HepG2 (cell line): ENCODE measurements around the gene C11orf54. TPM values are rescaled to one million over a fixed set of nuclear protein-coding genes. Genes with fewer than 3 reads are reported as not detected.

Source experiments
- AGO2 ChIP-seq: fragments of 200-400 bp; formaldehyde crosslinking; optimal IDR thresholded peaks from 2 replicates; pipeline ENCODE3; 2017; ENCODE audit warnings: mild to moderate bottlenecking, low read depth, low read length, moderate library complexity
- ATRX ChIP-seq: sonication (generic); formaldehyde crosslinking; IDR thresholded peaks from 2 replicates; pipeline ENCODE4 v1.4.0; 2020; ENCODE audit warnings: missing genetic modification reagents, borderline replicate concordance
- BHLHE40 ChIP-seq: IDR thresholded peaks from 2 replicates; pipeline ENCODE4 v1.6.1; 2011; ENCODE audit warnings: low read length, improper control_type of control experiment
- EP300 ChIP-seq, 3 experiments: sonication (generic) in 1 of 3; formaldehyde crosslinking in 1 of 3; IDR thresholded peaks; 2 replicates each; pipeline versions ENCODE4 v1.5.1 to v1.6.1; 2011 to 2020; ENCODE audit warnings: low read depth in 2 of 3, low read length in 2 of 3, borderline replicate concordance in 1 of 3, improper control_type of control experiment in 1 of 3, mild to moderate bottlenecking in 1 of 3, missing genetic modification reagents in 1 of 3, moderate library complexity in 1 of 3
- ETV6 ChIP-seq: sonication (generic); formaldehyde crosslinking; conservative IDR thresholded peaks from 2 replicates; pipeline ENCODE4 v1.4.0; 2020; ENCODE audit warnings: missing genetic modification reagents
- ISL2 ChIP-seq: sonication (generic); formaldehyde crosslinking; IDR thresholded peaks from 2 replicates; pipeline ENCODE4 v1.5.0; 2020; ENCODE audit warnings: missing genetic modification reagents
- NFE2L1 ChIP-seq: sonication (generic); formaldehyde crosslinking; IDR thresholded peaks from 2 replicates; pipeline ENCODE4 v1.4.0; 2020; ENCODE audit warnings: missing genetic modification reagents, mild to moderate bottlenecking, borderline replicate concordance
- PRMT3 ChIP-seq: sonication (generic); formaldehyde crosslinking; IDR thresholded peaks from 2 replicates; pipeline ENCODE4 v1.8.1; 2022; ENCODE audit warnings: low read depth, mild to moderate bottlenecking, moderate library complexity, missing genetic modification reagents, borderline replicate concordance
- RBAK ChIP-seq: sonication (generic); formaldehyde crosslinking; IDR thresholded peaks from 2 replicates; pipeline ENCODE4 v1.5.1; 2020; ENCODE audit warnings: mild to moderate bottlenecking, missing genetic modification reagents
- SALL2 ChIP-seq: sonication (generic); formaldehyde crosslinking; IDR thresholded peaks from 2 replicates; pipeline ENCODE4 v1.8.1; 2023; ENCODE audit warnings: mild to moderate bottlenecking, missing genetic modification reagents, inconsistent platforms
- TFDP1 ChIP-seq: IDR thresholded peaks from 2 replicates; pipeline ENCODE4 v1.6.1; 2016; ENCODE audit warnings: missing compliant biosample characterization, missing genetic modification reagents, borderline replicate concordance
- UBTF ChIP-seq: sonication (generic); formaldehyde crosslinking; IDR thresholded peaks from 2 replicates; pipeline ENCODE4 v1.4.0; 2020; ENCODE audit warnings: mild to moderate bottlenecking, missing genetic modification reagents
- ZEB1 ChIP-seq: IDR thresholded peaks from 2 replicates; pipeline ENCODE4 v1.6.1; 2012; ENCODE audit warnings: mild to moderate bottlenecking, low read depth, inconsistent platforms; ENCODE audit not compliant: insufficient replicate concordance
- ZNF280D ChIP-seq: sonication (generic); formaldehyde crosslinking; IDR thresholded peaks from 2 replicates; pipeline ENCODE4 v1.5.1; 2020; ENCODE audit warnings: mild to moderate bottlenecking, missing genetic modification reagents
- ZNF543 ChIP-seq: sonication (generic); formaldehyde crosslinking; IDR thresholded peaks from 2 replicates; pipeline ENCODE4 v1.4.0; 2020; ENCODE audit warnings: mild to moderate bottlenecking, missing genetic modification reagents
- ZNF710 ChIP-seq: sonication (generic); formaldehyde crosslinking; IDR thresholded peaks from 2 replicates; pipeline ENCODE4 v1.5.0; 2020; ENCODE audit warnings: mild to moderate bottlenecking, missing genetic modification reagents, borderline replicate concordance
- ZNF788 ChIP-seq: sonication (generic); formaldehyde crosslinking; IDR thresholded peaks from 2 replicates; pipeline ENCODE4 v1.5.0; 2020; ENCODE audit warnings: mild to moderate bottlenecking, missing genetic modification reagents, borderline replicate concordance
- ZNF790 ChIP-seq: sonication (generic); formaldehyde crosslinking; IDR thresholded peaks from 2 replicates; pipeline ENCODE4 v1.8.0; 2022; ENCODE audit warnings: missing genetic modification reagents, mild to moderate bottlenecking, borderline replicate concordance
- polyA plus RNA-seq, 8 experiments: library from polyadenylated mRNA; depleted of rRNA in 3 of 8; stranded (reverse) in 7 of 8; unstranded in 1 of 8; fragments of >200 nt; fragmentation: Illumina TruSeq in 4 of 8; extraction: Trizol in 4 of 8; gene quantifications; 2 replicates each; pipeline versions ENCODE4 v1.2.1 to v1.2.3, GENCODE V29; 2011 to 2016; ENCODE audit warnings: low read depth in 4 of 8, missing spikeins in 1 of 8, mixed read lengths in 1 of 8; ENCODE audit not compliant: insufficient read depth in 1 of 8
- total RNA-seq, 5 experiments: library from RNA; depleted of rRNA; stranded (reverse); fragments of >200 nt; fragmentation: Illumina TruSeq; extraction: Trizol; gene quantifications; 2 replicates each; pipeline ENCODE4 v1.2.3, GENCODE V29; 2016; ENCODE audit warnings: low read depth in 1 of 5

Gene C11orf54
- total and polyA plus RNA-seq, 2 of the 13 experiments (the other 11 are each of a cell fraction or from before 2014, with no cell fraction given): 42.7 to 50.1 TPM

GRCh38 chr11:93740031-93740729 lies 1.3 kb upstream of the C11orf54 start (continued):
- TF ChIP-seq EP300 (IDR thresholded peaks at IDR 0.05; ENCODE audit: low read depth in 2 of 2, low read length in 2 of 2): no peak
- no peak for TF ChIP-seq EP300 (CRISPR knock-in tag; IDR thresholded peaks at IDR 0.05; ENCODE audit: borderline replicate concordance)
- TF ChIP-seq ATRX: no peak
- no peak for TF ChIP-seq TFDP1 (CRISPR knock-in tag)
- no peak for TF ChIP-seq BHLHE40
- TF ChIP-seq ZEB1: peak; percentile 50
- TF ChIP-seq ZNF710 (CRISPR knock-in tag): no peak
- no peak for TF ChIP-seq ISL2 (CRISPR knock-in tag)
- TF ChIP-seq ZNF543 (CRISPR knock-in tag): no peak
- TF ChIP-seq ETV6 (CRISPR knock-in tag): no peak
- no peak for TF ChIP-seq NFE2L1 (CRISPR knock-in tag)
- TF ChIP-seq ZNF280D: 0 out of 2 replicates have a peak, but pooled peaks have one; percentile 43
- TF ChIP-seq RBAK: no peak
- TF ChIP-seq PRMT3 (CRISPR knock-in tag): no peak
- TF ChIP-seq ZNF790: no peak
- TF ChIP-seq UBTF (CRISPR knock-in tag): no peak
- no peak for TF ChIP-seq SALL2 (CRISPR knock-in tag)
- TF ChIP-seq AGO2: no peak
- TF ChIP-seq ZNF788: no peak
